ENCODE data around the gene CRYM.
"Not testable (repeated sequence)": the region's sequence is repeated elsewhere in the genome, so short reads cannot be mapped to it uniquely, and the experiment has no call there.

Gene CRYM

GRCh38 chr16:21279501-21279900 lies 1.4 kb upstream of the CRYM start:
- DNase-seq (ENCODE audit: low spot score): no peak

- DNase-seq (ENCODE audit: low spot score): no peak
Measured at GRCh38 chr16:21277045-21277926, 804 bp downstream of the CRYM start.

- DNase-seq (ENCODE audit: low spot score): no peak
Measured at GRCh38 chr16:21276090-21276489, 2.0 kb downstream of the CRYM start.

- DNase-seq (ENCODE audit: low spot score): no peak
Measured at GRCh38 chr16:21275529-21275928, 2.6 kb downstream of the CRYM start.

- DNase-seq (ENCODE audit: low spot score): no peak
Measured at GRCh38 chr16:21274172-21274726, 3.8 kb downstream of the CRYM start.

GRCh38 chr16:21272763-21273162 lies 5.3 kb downstream of the CRYM start:
- DNase-seq (ENCODE audit: low spot score): not testable (repeated sequence)

- DNase-seq (ENCODE audit: low spot score): no peak
Measured at GRCh38 chr16:21272253-21272652, 5.8 kb downstream of the CRYM start.

GRCh38 chr16:21268236-21268635 lies 9.9 kb downstream of the CRYM start:
- DNase-seq (ENCODE audit: low spot score): no peak

- no peak for DNase-seq (ENCODE audit: low spot score)
Measured at GRCh38 chr16:21267298-21267697, 10.8 kb downstream of the CRYM start.

- no peak for DNase-seq (ENCODE audit: low spot score)
Measured at GRCh38 chr16:21265104-21265837, 12.8 kb downstream of the CRYM start.

- no peak for DNase-seq (ENCODE audit: low spot score)
Measured at GRCh38 chr16:21264571-21265036, 13.5 kb downstream of the CRYM start.

GRCh38 chr16:21263640-21264570 lies 14.2 kb downstream of the CRYM start:
- no peak for DNase-seq (ENCODE audit: low spot score)

- no peak for DNase-seq (ENCODE audit: low spot score)
Measured at GRCh38 chr16:21262779-21263639, 15.1 kb downstream of the CRYM start.

- DNase-seq (ENCODE audit: low spot score): no peak
Measured at GRCh38 chr16:21260870-21261791, 17.0 kb downstream of the CRYM start.

- no peak for DNase-seq (ENCODE audit: low spot score)
Measured at GRCh38 chr16:21257284-21257683, 20.8 kb downstream of the CRYM start.

- DNase-seq (ENCODE audit: low spot score): no peak
Measured at GRCh38 chr16:21256636-21257035, 21.5 kb downstream of the CRYM start.

GRCh38 chr16:21253470-21253869 lies 24.6 kb downstream of the CRYM start:
- no peak for DNase-seq (ENCODE audit: low spot score)

GRCh38 chr16:21250072-21250923 lies 27.8 kb downstream of the CRYM start:
- DNase-seq (ENCODE audit: low spot score): no peak

- DNase-seq (ENCODE audit: low spot score): not testable (repeated sequence)
Measured at GRCh38 chr16:21248179-21248578, 29.9 kb downstream of the CRYM start.
